ENCODE measurements around the gene SLC2A13.
"Not testable (repeated sequence)": the region's sequence is repeated elsewhere in the genome, so short reads cannot be mapped to it uniquely, and the experiment has no call there.

SLC2A13 gene

DNA sequence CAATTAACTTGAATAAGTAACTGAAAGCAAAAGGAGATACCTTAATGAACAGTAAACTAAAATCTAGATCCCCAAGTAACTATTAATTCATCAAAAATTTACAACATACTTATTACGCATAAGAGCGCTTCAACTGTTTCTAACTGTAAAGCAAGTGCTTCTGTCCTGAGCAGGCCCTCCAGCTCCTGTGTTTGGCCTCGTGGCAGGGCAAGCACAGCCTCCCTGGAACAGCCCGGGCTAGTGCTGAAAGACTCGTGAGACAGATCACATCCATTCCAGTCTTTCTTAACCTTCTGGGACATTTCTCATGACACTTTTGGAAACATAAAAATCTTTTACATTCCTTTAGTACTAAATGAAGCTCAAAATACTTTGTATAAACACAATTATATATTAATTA is 307.5 kb downstream of the SLC2A13 start:
- DNase-seq = no peak

DNA sequence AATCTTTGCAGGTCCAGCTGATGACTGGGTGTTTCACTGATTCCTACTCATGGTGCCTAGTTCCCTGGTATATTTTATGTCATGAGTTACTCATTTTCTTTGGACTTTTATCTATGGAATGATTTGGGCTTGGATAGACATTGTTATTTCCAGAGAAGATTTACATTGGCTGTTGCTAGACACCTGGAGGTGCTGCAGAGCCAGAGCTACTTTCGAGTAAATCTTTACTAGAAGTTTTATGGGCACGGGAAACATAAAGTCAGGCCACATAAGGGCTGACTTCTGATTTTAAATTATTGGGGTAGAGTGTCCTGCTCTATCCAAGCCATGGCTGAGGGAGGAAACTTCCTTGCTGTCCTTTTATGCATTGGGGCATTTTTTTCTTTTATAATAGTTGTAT is 310.4 kb downstream of the SLC2A13 start:
- no peak for DNase-seq

DNA sequence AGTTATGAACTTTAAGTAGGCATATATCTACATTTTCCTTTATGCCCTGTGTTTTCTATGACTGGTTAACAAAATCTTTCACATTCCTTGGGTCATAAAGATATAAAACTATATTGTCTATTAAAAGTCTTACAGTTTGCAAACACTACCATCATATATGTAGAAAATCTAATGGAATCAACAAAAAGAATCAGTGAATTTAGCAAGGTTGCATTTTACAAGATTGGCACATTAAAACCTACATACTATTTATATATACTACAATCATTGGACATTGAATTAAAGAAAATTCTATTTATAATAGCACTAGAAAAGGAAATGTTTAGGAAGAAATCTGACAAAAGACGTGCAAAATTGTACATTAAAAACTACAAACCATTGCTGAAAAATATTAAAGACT is 312.9 kb downstream of the SLC2A13 start:
- DNase-seq = no peak

DNA sequence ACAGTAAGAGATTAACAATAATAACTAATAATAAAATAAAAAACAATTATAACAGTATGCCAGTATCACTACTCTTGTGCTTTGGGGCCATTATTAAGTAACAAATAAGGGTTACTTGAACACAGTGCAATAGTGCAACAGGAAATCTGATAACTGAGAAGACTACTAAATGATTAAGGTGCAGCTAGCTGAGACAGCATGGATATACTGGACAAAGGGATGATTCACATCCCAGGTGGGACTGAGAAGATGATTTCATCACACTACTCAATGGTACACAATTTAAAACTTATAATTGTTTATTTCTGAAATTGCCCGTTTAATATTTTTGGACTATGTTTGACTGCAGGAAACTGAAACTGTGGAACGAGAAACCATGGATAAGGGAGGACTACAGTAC is 317.6 kb downstream of the SLC2A13 start:
- no peak for DNase-seq

DNA sequence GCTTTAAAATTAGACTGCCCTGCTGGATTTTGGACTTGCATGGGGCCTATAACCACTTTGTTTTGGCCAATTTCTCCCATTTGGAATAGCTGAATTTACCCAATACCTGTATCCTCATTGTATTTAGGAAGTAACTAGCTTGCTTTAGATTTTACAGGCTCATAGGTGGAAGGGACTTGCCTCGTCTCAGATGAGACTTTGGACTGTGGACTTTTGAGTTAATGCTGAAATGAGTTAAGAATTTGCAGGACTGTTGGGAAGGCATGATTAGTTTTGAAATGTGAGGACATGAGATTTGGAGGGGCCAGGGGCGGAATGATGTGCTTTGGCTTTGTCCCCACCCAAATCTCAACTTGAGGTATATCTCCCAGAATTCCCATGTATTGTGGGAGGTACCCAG is 320.1 kb downstream of the SLC2A13 start:
- DNase-seq = not testable (repeated sequence)

DNA sequence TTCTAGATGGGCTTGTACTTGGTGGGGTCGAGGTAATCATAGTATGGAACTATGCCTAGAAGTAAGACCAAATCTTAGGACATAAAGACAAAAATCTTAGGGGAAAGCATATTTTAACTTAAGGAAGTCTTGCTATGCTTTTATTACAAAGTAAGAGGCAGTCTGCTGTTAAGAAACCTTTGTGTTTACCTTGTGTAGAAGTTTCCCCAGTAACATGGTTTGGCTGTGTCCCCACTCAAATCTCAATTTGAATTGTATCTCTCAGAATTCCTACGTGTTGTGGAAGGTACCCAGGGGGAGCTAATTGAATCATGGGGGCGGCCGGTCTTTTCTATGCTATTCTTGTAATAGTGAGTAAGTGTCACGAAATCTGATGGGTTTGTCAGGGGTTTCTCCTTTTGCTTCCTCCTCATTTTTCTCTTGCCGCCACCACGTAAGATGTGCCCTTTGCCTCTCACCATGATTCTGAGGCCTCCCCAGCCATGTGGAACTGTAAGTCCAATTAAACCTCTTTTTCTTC is 323.8 kb downstream of the SLC2A13 start:
- no peak for DNase-seq

DNA sequence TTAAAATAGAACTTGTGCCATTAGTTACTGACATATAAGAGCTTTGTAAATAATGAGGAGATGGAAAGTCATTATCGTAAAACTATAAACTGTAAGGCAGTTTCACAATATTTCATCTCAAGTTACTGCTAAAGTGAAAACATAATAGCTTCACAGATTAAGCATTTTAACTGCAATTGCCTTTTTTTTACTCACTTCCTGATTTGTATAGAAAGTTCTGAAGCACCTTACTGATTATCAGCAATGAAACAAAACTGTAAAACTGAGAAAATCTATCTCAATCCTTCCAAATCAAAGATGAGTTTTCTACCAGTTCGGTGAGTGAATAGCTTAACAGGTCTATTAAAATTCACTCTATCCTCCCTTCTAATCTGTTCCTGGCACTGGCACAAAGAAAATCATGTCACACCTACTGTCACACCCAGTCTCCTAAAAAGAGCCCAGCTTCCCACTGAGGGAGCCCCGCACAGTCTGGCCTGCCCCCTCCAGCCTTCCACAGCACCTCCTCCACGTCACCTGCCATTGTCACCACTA is 324.9 kb downstream of the SLC2A13 start:
- no peak for DNase-seq

DNA sequence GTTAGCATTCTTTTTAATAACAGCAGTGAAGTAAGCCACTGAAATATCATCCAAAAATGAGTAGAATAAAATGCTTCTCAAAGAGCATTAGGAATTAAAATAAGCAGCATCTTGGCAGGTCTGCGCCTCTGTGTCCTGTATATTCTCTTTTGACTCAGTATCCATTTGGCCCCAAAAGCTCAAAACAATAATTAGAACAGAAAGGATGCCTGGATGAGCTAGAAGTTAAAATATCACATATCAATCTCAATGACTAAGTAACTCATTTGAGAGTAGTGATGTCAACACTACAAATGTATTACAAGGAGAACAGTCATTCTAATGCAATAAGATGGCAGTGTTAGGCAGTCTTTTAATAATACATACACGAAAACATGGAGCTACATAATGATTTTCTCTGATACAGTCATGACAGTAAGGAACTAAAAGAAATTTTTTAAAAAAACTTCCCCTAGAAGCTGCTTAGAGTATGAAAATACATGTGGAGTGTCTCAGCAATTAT is 325.4 kb downstream of the SLC2A13 start:
- no peak for DNase-seq

DNA sequence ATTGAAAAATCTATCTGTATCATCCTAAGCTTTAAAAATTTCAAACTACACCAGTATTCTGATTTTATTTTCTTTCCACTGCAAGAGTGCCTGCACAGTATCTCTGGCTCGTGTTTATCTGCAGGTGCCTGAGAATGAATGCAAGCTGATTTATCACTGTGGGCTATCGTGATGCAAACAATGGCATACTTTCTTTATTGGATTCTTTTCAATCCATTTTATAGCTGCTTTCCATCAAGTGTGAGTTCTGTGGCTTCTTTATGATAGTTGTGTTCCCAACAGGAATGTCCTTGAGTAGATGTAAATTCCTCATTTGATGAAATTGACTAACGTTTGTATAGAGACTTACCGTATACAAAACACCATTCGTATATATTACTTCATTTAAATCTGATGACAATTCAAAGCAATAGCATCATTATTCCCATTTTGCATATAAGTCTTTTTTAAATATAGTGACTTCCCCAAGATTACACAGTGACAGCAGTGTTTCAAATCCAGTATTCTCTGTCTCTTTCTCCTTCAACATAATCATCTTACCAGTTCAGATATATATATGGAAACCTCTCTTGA is 326.0 kb downstream of the SLC2A13 start:
- no peak for DNase-seq

DNA sequence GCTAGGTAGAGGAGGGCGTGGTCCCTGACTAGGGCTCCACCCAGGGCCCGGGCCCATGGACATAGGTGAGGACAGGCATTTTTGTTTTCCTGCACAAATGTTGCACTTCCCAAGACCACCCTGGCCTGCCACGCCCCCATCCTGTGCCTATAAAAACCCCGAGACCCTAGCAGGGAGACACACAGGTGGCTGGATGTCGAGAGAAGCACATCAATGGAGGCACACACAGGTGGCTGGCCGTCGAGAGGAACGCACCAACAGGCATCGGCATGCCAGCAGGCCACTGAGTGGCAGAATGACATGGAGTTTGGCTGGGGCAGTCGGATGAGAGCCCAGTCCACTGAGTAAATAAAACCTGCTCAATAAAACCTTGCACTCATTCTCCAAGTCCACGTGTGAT is 328.4 kb downstream of the SLC2A13 start:
- DNase-seq = no peak

DNA sequence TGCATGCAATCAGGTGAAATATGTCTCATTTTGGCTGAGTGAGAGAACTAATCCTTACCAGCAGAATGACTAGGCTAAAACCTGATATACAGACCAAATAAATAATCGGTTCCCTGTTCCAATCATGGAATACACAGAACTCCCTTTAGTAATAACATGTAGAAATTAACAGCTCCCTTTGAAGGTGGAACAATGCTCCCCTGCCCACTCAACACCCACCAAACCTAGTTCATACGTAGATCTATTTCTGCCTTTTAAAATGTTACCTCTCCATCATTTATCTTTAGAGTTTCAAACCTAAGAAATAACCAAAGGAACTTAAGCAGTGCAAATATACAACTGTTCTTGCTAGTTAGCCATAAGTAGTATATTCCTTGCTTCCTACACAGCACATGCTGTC is 332.6 kb downstream of the SLC2A13 start:
- no peak for DNase-seq

DNA sequence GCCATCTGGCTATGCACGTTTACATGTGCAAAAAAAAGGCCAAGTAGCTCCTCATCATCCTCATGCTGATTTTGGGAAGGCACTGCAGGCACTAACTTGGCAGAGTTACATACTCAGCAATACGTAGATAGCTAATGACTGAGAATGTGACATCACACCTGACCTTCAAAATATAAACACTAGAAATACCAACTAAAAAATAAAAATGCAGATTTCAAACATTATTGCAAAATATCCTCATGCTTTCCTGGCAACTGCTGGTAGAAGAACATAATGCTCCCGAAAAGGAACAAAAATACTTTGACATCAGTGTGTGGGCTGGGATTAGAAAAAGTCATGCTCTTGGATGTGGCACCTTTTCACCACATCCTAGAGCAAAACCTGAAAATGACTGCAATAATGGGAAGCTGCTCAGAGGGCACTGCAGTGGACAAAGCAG is 333.0 kb downstream of the SLC2A13 start:
- DNase-seq = no peak

DNA sequence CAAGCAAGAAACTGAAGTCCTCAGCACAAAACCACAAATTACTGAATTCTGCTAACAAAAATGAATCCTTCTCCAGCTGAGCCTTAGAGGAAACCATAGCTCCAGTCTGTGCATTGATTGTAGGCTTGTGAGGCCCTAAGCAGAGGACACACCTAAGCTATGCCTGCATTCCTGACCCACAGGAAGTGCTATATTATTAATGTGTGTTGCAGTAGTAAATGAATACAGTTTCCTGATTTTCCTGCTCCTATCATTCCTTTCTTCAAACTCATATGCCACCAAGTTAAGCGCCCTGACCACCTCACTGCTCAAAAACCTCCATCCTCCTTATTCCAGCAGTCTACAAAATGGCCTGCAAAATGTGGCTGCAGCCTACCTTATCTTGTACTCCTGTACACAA is 334.4 kb downstream of the SLC2A13 start:
- DNase-seq = no peak

DNA sequence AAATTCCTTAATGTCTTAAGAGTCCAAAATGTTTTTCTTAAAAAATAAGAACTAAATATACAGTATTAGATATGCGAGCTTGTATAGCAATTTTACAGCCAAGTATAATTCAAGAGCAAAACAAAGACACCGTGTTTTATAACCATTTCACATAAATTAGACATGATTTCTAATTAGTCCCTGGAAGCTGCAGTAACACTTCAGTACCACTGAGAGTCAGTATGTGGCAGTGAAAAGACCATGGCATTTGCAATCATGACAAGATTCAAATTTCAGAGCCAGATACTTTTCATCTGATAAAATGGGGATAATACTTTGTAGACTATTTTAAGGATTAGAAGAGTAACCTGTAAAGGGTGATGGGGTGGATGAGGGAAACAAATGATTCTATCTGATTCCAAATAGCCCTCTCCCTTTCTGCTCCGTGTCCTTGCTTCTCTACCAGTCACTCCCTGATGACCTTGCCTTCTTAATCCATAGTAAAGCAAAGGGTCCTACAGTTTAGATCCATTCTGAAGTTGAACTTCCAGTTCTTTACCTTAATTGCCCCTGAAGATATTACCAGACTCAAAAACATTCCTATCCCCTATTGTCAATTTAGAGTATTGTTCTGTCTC is 340.8 kb downstream of the SLC2A13 start:
- no peak for DNase-seq

DNA sequence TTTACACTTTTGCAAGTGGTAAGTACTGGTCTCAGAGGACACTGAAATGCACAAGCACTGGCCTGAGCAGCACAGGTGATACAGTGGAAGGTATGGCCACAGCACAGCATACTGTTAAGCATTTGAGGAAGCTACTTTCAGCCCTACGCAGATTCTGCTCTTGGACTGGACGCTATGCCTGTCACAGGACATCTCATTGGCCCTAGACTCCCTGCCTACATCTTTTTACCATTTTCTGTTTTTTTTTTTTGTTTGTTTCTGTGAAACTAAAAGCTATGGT is 342.1 kb downstream of the SLC2A13 start:
- no peak for DNase-seq

DNA sequence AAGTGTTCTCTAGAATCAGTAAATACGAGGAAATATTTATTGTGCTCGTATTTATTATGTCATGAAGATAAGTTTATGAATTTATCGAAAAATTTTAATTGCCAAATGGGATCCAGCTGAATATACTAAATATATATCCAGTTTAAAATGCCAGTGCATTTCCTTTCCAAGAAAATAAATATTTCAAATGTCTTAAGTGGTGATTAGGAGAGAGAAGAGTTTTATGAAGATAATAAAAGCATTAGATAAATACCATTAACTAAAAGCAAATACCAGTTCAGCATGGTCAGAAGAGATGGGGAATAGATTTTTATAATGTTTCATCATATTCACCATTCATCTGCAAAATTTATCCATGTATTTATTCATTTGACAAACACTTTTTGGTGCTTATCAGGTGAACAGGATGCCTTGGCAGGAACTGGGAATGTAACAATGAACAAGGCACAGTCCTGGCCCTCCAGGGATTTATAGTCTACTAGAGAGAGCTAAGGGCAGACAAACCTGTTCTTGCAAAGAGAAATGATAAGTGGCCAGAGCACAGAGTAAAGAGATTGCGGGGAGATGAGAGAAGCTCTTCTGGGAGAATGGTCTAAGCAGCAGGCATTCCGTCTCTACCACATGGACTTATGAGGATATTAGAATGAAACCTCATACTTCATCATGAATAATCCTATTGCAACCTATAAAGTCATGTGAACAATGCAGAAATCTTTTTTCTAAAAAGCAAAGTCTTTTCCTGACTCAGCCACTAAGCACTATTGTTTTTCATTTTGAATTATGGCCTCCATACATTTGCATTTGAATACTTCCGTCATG is 342.6 kb downstream of the SLC2A13 start:
- no peak for DNase-seq

DNA sequence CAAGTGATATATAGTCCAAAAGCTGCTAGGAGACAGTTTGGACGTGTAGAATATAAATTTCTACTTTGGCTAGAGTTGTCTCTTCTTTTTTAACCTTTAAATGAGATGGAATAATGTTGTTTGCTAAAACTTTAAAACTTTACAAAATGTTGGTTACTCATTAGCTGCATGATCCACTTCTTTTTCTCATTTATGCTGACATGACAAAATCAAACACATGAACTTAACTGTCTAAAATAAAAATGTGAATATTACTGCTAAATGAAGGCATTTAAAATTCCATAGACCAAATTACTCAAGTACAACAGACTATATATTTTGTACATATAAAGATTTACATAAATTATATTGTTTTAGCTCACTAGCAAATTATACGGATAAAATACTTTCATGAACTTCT is 350.4 kb downstream of the SLC2A13 start:
- DNase-seq = no peak

DNA sequence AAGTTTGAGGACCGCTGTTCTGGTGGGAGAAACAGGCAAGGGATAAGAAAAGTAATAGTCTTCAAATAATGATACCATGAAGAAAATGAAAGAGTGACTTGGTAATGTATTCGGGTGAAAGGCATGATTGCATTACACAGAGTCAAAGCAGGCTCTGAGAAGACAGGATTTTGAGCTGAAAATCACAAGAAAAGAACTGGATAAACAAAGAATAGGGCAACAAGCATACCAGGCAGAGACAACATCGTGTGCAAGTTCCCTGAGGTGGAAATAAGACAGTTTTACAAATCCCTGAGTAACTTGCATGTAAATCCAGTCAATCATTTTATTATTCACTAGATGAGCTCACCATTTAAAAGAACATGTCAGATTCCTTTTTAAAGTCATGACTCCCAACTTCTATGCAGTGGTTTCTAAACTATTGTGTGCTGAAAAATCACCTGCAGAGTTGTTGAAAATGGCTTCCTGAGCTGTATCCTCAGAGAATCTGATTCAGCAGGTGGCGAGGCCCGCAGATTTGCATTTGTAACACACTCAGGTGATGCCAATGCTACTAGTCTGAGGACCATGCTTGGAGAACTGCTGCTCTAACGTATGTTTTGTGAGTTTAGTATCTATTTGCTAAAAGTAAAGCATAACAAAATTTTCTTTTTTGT is 353.3 kb downstream of the SLC2A13 start:
- DNase-seq = no peak

DNA sequence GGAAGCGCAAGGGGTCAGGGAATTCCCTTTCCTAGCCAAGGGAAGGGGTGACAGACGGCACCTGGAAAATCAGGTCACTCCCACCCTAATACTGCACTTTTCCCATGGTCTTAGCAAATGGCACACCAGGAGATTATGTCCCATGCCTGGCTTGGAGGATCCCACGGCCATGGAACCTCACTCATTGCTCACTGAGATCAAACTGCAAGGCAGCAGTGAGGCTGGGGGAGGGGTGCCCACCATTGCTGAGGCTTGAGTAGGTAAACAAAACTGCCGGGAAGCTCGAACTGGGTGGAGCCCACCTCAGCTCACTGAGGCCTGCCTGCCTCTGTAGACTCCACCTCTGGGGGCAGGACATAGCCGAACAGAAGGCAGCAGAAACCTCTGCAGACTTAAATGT is 359.7 kb downstream of the SLC2A13 start:
- not testable (repeated sequence) for DNase-seq

DNA sequence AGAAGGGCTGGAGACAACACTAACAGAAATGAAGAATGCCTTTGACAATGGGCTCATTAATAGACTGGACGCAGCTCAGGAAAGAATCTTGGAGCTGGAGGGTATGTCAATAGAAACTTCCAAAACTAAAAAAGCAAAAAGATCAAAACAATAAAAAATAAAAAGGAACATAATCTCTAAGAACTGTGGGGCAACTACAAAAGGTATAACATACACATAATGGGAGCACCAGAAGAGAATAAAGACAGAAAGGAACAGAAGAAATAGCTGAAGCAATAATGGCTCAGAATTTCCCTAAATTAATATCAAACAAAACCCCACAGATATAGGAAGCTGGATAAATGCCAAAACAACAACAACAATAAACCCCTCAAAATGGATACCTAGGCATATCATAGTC is 362.2 kb downstream of the SLC2A13 start:
- DNase-seq = no peak

DNA sequence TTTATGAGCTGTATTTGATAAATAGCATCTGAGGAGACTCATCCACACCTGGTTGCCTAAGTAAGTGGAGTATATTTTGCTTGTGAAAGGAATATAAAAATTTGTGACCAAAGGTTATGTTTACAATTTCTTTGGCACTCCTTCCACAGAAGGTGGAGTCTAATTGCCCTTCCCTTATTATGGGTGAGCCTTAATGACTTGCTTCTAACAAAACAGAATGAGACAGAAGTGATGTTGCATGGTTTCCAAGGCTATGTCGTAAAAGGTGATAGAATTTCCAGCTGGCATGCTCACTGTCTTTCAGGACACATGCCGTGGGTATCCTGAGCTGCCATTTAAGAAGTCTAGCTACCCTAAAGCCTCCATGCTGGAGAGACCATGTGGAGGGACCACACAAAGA is 369.5 kb downstream of the SLC2A13 start:
- no peak for DNase-seq

DNA sequence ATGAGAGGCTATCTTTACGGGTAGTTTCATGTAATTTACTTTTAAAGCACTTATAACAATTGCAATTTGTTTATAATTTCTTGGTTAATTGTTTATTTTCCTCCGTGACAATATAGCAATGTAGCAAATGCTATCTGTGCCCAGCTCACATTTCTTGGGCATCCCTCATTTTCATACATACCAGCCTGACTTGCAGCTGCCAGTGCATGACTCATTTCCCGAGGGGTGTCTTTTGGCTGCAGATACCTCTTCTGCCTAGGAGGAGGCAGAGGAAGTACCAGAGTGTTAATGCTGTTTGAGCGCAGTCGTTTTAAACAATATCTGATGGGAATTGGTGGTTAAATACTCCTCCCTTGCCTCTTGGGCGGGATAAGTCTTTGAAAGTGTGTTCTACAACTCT is 382.1 kb downstream of the SLC2A13 start:
- no peak for DNase-seq

DNA sequence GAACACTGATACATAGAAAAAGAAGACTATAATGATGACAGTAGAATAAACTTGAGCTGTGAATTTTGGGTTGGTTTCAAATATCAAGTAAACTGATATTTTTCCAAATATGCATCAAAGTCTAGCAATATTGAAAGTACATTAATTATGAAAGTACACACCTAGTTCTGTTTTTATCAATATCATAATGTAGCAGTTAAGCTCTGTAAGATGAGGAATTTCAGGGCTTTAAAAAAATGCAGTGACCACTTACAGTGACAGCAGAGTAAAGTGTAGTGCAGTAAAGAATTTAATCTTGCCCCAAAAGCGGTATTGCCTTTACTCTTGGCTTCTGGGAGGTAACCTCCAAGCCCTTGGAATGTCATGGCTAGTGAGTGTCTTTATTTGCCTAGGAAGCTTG is 383.4 kb downstream of the SLC2A13 start:
- no peak for DNase-seq

Measured in bone marrow (tissue), 2 donors.